Lower leg skin (tissue), 3 donors: ENCODE results near the gene ENO4.

Experiments
- POLR2A ChIP-seq, 2 donors: fragments of 450-650 bp; IDR thresholded peaks; one replicate each; pipeline ENCODE4 v1.6.1; 2016 to 2017; ENCODE audit warnings: antibody characterized with exemption in 2 of 2, mild to moderate bottlenecking in 1 of 2, moderate library complexity in 1 of 2
- TF ChIP-seq, protein P1 (sequence below), 3 donors: fragments of 450-650 bp; IDR thresholded peaks; one replicate each; pipeline ENCODE4 v1.5.1; 2016; ENCODE audit warnings: antibody characterized with exemption in 3 of 3, mild to moderate bottlenecking in 3 of 3, moderate library complexity in 2 of 3

DNA sequence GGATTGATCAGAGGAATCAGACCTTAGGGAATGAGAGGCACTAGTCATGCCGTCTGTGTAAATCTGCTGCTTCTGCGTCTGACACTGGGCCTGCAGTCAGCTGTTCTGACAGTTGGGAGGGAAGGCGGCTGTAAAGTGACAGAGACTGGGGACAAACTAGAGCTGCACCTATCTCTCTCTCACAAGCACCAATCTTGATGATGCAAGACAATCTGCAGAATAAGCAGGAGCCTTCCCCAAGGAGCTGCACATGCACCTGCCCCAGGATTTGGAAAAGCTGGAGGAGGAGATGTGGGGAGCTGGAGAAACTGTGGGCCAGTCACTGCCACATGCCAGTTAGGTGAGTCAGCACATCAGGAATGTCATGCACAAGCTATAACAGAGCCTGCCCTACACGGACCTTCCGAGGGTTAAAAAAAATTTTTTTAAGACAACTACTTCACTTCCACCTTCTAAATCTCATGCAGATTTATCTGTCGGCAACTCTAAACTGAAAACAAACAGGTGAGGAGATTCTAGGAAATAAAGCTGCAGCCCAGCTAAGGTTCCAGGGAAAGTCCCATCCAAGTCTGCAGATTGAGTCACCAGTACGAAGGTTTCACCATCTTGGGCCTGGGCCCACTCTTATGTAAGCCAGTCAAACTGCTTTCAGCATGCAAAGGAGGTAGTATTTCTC lies 39.2 kb downstream of the ENO4 start:
- no peak for TF ChIP-seq POLR2A (IDR thresholded peaks at IDR 0.05)
- TF ChIP-seq, protein P1, sequence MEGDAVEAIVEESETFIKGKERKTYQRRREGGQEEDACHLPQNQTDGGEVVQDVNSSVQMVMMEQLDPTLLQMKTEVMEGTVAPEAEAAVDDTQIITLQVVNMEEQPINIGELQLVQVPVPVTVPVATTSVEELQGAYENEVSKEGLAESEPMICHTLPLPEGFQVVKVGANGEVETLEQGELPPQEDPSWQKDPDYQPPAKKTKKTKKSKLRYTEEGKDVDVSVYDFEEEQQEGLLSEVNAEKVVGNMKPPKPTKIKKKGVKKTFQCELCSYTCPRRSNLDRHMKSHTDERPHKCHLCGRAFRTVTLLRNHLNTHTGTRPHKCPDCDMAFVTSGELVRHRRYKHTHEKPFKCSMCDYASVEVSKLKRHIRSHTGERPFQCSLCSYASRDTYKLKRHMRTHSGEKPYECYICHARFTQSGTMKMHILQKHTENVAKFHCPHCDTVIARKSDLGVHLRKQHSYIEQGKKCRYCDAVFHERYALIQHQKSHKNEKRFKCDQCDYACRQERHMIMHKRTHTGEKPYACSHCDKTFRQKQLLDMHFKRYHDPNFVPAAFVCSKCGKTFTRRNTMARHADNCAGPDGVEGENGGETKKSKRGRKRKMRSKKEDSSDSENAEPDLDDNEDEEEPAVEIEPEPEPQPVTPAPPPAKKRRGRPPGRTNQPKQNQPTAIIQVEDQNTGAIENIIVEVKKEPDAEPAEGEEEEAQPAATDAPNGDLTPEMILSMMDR (IDR thresholded peaks at IDR 0.05), result no peak
